HUDEP-2 (cell line): ENCODE measurements around the gene CLBA1.

Experiments used
- DNase-seq, 76 experiments: peaks; one replicate each; lab custom pipeline; 2025; ENCODE audit not compliant: unreplicated experiment in 76 of 76; lab: John Stamatoyannopoulos, UW

The CLBA1 gene

GRCh38 chr14:105039458-105040205 lies 54.0 kb downstream of the CLBA1 start:
- DNase-seq = no peak

- DNase-seq = no peak
Observed at GRCh38 chr14:105041841-105042765, 56.5 kb downstream of the CLBA1 start.

- DNase-seq = no peak
Observed at GRCh38 chr14:105042813-105043212, 57.2 kb downstream of the CLBA1 start.

GRCh38 chr14:105043641-105044040 lies 58.1 kb downstream of the CLBA1 start:
- no peak for DNase-seq
